Measurements from ENCODE around the gene PROX2.

The PROX2 gene

DNA sequence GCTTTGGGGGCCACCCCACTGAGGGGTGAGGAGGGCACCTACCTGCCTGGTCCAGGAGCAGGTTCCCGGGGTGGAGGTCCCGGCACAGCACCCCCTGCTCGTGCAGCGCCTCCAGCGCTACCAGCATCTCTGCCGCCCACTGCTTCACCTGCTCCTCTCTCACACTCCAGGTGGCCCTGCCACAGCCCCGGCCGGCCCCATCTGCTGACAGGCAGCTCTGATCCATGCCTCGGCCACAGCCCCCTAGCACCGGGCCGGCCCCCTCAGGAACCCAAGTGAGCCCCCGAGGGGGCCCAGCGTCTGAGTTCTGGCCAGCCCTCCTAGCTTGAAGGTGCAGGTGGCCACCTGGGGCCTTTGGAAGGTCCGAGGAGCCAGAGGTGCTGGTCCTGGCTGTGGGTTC, 33.6 kb upstream of the PROX2 start:
- no peak for DNase-seq

DNA sequence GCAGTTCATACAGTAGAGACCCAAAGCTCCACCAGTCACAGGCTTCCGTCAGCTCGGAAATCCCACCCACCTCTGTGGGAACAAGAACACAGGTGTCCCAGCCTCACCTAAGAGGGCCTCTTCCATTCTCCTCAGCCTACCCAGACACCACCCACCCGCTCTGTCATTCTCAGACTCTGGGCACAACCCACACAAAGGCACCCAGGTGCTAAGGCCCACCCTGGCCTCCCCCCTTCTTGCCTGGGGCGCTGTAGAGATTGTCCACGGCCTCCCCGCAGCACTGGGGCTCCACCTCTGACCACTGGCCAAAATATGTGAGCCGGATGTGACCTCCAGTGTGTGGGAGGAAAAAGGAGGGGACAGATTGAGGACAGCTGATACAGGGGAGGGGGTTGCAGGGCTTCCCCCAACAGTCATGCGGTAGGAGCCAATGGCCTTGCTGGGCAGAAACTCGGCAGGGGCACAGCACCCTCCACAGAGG, 33.0 kb upstream of the PROX2 start:
- no peak for DNase-seq

GRCh38 chr14:74907744-74908143, 31.8 kb upstream of the PROX2 start:
- no peak for DNase-seq

DNA sequence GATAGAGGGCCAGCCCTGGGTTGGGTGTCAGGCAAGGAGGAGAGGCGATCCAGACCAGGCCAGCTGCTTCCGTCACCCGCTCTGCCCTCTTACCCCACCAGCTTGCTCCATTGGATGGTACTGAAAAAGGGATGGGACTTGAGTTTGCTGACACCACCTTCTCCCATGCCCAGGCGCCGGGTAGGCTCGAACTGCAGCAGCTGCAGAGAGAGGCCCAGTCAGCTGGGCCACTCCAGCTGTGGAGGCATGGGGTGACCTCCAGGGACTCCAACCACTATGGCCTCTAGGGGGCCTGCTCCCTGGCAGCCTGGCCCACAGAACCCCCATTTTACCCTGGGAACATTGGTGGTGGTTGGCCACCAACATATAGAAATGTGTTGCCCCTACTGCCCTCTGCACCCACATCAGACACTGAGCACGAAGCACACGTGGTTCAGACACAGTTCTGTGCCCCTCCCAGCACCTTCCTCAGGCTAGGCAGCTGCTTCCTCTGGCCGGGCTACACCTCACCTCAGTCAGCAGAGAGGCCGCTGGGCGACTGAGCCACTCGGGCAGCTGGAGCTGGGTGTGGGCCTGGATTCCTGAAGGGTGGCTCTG, 31.1 kb upstream of the PROX2 start:
- no peak for DNase-seq

DNA sequence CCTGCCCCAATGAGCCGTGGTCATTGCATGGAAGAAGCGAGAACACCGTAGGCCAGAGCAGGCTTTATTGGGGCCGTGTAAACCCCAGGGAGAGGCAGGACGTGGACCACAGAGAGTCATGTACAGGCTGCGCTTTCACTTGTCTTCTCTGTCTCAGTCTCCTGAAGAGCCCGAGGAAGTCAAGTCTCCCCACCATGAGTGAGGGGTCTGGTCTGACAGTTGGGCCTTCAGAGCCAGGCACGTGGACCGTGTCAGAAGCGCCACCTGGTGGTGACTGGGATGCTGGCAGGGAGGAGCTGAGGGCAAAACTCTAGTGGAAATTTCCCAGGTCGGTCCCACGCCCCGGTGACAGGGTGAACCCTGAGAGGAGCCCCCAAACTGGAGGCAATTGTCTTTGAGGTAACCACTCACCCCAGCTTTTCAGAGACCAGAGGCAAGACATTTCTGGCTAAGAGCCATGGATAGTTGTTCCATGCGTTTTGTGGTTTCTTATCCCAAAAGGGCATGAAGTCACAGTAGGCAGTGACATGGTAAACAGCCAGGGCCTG, 29.7 kb upstream of the PROX2 start:
- peak; percentile 34 to 36 for DNase-seq

- DNase-seq, result no peak
Observed at GRCh38 chr14:74904635-74905503, 28.9 kb upstream of the PROX2 start.

DNA sequence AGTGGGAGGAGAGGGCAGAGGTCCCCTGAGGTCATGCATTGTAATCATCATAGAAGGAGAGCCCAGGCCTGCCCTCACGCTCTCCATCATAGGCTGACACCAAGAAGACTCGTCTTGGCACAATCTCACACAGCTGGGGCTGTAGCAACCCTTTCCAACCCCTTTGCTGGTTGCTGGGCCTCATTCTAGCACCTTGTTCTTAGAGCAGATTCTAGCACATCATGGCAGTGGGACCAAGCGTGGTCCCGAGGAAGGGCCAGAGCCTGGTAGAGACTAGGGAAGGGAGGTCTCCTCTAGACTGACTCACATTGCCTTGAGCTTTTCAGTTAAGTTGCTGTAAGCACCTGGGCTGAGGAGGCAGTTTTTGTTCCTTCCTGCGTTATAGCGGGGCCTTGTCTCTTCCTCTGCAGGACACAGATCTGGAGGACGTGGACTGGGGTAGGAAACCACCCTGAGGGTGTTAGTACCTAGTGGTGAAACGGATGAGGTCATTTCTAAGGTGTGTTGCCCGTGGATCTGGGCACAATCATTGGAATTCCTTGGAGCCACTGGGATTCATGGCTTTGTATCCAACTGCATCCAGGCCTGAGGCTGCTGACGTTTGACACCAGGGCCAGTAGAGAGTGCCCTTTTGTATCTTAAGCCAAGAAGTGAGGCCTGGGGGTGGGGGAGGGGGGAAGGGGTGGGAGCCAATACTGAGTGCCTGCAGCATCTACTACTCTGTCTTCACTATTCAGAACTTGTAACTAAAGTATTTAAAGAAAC, 27.2 kb upstream of the PROX2 start:
- DNase-seq, result no peak

GRCh38 chr14:74898694-74899093, 22.7 kb upstream of the PROX2 start:
- DNase-seq, result no peak

DNA sequence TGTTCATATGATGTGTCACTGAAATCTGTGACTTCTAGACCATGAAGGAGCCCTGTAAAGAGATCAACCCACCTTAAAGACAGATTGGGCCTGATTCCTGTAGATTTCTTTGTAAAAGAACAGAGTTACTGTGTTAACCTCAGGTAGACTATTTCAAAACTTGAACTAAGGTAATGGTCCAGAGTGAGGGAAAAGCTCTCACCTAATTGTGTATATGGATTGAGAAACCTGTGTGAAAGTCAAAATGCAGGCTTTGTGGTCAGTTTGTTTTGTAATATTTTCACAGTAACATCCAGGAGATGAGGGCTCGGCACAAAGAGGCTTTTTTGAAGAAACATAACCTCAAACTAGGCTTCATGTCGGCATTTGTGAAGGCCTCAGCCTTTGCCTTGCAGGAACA, 22.1 kb upstream of the PROX2 start:
- no peak for DNase-seq

GRCh38 chr14:74897642-74898041, 21.7 kb upstream of the PROX2 start:
- no peak for DNase-seq

DNA sequence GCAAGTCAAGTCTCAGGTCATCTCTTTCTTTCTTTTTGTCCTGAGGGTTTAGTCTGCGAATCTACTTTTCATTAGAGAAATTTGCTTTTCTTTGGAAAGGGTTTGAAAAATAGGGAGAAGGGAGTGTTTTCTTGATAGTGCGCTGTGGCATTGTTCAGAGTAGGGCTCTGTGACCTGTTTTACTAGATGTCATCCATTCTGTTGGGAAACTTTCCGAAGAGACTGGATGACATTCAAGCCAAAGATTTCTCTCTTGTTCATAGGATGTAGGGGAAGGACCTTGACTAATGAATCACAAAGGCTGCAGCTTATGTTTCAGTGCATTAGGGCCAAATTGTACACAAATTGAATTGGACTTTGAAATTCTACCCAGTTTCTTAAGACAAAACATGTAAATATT, 20.5 kb upstream of the PROX2 start:
- no peak for DNase-seq

DNA sequence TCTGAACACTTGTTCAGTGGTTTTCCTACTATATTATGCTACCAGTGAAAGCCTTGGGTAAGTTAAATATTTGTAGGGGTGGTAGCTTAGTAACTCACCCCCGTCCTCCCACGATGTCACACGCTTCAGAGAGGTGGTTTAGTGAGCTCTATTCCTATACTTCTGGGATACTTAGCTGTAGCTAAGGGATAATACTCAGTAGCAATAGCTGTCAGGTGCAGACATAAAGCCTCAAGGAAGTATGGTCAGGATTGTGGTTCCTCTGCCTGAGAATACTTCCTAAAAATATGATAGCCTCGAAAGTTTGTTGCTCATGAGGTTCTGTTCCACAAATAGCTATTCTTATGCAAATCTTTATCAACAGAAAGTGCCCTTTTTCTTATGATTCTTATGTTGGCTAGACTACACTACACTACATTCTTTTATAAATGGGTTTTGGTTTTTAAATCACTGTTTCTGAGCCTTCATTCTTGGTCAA, 17.7 kb upstream of the PROX2 start:
- DNase-seq, result no peak

DNA sequence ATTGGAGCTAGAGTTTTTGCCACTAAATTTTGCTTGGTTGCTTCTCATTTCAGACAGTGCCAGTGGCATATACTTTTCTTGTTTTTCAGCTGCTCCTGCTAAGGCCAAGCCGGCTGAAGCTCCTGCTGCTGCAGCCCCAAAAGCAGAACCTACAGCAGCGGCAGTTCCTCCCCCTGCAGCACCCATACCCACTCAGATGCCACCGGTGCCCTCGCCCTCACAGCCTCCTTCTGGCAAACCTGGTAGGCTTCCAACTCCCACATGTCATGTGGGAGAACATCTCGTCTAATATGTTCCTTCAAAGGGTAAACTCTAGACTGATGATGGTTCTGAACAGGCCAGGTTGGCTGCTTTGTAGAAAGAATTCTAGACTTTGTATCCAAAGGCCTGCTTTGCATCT, 16.8 kb upstream of the PROX2 start:
- DNase-seq, result no peak

DNA sequence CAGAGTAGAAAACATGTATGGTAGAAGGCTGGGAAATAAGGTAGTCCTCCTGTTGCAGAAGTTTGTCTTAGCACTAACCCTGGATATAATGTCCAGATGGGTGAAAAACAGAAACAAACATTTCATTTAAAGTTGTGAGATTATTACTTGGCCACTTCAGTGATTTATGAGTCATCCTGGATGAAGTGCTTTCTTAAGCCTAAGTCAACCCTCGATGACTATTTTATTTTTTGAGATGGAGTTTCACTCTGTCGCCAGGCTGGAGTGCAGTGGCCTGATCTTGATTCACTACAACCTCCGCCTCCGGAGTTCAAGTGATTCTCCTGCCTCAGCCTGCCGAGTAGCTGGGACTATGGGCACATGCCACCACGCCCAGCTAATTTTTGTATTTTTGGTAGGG, 15.9 kb upstream of the PROX2 start:
- no peak for DNase-seq

DNA sequence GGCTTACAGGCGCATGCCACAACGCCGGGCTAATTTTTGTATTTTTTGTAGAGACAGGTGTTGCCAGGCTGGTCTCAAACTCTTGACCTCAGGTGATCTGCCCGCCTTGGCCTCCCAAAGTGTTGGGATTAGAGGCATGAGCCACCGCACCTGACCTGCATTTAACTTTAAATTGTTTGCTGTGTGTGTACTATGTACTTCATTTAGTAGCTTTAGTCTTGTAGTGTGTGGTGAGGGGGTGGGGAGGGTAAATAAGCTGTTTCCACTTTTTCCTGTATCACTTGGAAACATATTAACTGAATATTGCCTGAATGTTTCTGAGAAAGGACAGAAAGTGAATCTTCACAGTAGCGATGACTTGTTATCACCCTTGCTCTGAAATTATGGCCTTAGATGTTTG, 14.3 kb upstream of the PROX2 start:
- DNase-seq, result no peak

- no peak for DNase-seq
Observed at GRCh38 chr14:74888164-74889158, 12.5 kb upstream of the PROX2 start.

DNA sequence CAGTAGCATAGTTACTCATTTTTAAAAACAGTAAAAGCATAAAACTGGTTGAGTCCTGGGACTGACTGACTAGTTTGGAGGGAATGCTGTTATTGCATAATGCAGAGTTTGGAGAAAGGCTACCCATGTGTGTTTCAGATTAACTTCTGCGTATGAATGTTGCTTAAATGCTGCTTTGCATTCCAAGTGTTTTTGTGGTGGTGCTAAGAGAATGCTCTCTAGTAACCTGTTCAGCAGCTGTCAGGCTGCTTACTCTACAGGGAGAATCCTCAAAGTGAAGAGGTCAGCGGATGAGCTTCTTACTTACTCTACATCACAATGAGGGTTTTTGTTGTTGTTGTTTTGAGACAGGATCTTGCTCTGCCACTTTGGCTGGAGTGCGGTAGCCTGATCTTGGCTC, 10.1 kb upstream of the PROX2 start:
- no peak for DNase-seq

DNA sequence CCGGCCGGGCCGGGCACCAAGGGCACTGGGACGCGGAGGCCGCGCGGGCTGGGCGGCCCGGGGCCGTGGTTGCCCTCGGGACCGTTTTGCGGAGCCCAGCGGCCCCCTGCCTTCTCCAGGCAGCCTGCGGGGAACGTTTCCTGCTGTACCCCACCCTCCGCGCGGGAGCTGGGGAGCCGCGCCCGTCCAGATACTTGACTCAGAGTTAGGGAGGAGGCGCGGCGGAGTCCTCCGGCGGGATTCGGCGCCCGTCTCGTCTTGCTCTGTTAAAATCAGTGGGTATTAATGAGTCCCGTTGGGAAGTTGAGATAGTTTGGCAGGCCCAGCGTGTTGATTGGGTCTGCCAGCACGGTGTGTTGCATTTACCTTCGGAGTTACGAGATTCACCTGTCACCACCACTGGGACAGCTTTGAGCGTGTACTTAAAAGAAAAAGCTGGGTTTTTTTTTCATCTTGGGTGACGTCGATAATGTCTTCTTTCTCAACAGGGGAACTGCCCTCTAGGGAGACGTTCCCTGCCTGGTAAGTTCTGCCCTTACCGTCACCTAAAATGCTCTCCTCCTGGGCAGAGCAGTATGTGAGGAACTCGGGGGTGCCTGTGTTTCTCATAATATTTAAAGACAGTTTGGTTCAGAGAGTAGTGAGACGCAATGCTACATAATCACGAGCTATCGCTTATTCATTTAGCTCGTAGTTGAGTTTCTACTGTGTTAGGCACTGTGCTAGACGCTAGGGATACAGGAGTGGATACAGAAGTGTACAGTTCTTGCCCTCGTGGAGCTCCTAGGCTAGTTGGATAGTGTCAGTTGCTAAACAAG, 6.4 kb upstream of the PROX2 start:
- no peak for DNase-seq

DNA sequence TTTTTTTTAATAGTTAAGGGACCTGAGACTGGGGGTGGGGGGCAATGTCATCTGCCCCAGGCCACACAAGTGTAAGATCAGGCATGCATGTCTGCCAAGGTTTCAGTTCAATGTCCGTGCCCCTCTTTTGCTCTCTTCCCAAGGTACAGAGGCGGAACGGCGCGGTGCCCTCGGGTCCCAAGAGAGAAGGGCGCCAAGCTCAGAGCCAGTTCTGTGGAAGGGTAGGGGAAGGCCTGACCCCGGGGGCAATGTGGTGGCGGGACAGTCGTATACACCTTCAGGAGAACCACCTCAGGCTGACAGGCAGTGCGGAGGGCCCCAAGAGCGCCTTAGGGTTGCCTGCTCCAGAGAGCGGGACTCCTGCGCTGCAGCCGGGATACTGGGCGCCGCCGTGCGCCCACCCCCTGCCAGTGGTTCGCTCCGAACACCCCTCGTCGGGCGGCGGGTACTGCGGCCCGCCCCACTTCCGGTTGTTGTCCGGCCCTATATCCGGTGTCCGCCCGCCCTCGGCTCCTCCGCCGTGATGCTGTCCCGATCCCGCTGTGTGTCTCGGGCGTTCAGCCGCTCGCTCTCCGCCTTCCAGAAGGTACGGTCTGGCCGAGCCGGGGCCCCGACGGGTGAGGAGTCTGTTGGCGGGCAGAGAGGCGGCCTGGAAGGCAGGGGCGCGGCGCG, 5.6 kb upstream of the PROX2 start, which contains the start of gene DLST:
TSS of gene DLST (plus strand) at position 486 of the 672 bp plus-strand sequence. CDS start at position 524, 38 bp downstream.
- DNase-seq, result peak; percentile 63 to 72

- no peak for DNase-seq
Observed at GRCh38 chr14:74879427-74880182, 3.7 kb upstream of the PROX2 start.

Measured in SHP77 (cell line).